ENCODE data around the gene TAS2R3.

GRCh38 chr7:141763797-141764196, at the start of gene TAS2R3:
- TF ChIP-seq CTCF (optimal IDR thresholded peaks at IDR 0.05 in 1 of 3, IDR thresholded peaks at IDR 0.05 in 1 of 3, conservative IDR thresholded peaks at IDR 0.05 in 1 of 3; ENCODE audit: extremely low read depth in 1 of 3, insufficient read depth in 2 of 3, low read length in 3 of 3) (no peak), EZH2 (IDR thresholded peaks at IDR 0.05; ENCODE audit: low read length) (no peak)
